Fibroblast of lung (primary cell): Measurements from ENCODE around the gene SEC23IP. TPM values are rescaled to one million over a fixed set of nuclear protein-coding genes. Genes with fewer than 3 reads are reported as not detected.
"Not testable (repeated sequence)": the region's sequence is repeated elsewhere in the genome, so short reads cannot be mapped to it uniquely, and the experiment has no call there.

Experiments
- DNase-seq, 2 donors: peaks; one replicate each; pipeline versions ENCODE4 v3.0.0 to v3.0.0-alpha.2; 2010; ENCODE audit warnings: low read depth in 2 of 2
- H2AFZ ChIP-seq: 2 replicates; pipeline ENCODE4 v1.5.1; 2012; ENCODE audit warnings: low read length, control low read depth, inconsistent platforms
- H3K27ac ChIP-seq: 2 replicates; pipeline ENCODE4 v1.5.1; 2011; ENCODE audit warnings: low read length, control low read depth; ENCODE audit not compliant: insufficient read depth
- H3K27me3 ChIP-seq: 2 replicates; pipeline ENCODE4 v1.5.1; 2011; ENCODE audit warnings: mild to moderate bottlenecking, low read length; ENCODE audit not compliant: control insufficient read depth, insufficient read depth
- H3K36me3 ChIP-seq: 2 replicates; pipeline ENCODE4 v1.5.1; 2011; ENCODE audit warnings: low read length; ENCODE audit not compliant: control insufficient read depth, insufficient read depth
- H3K4me1 ChIP-seq: 2 replicates; pipeline ENCODE4 v1.5.1; 2011; ENCODE audit warnings: low read length; ENCODE audit not compliant: control insufficient read depth, insufficient read depth; ENCODE audit errors: extremely low read depth
- H3K4me2 ChIP-seq: 2 replicates; pipeline ENCODE4 v1.5.1; 2011; ENCODE audit warnings: low read length, control low read depth; ENCODE audit not compliant: insufficient read depth; ENCODE audit errors: extremely low read depth
- H3K4me3 ChIP-seq, 4 experiments: fragments of 200-600 bp in 1 of 4; sonication (generic) in 1 of 4; replicated peaks in 1 of 4; 2 replicates each; pipeline ENCODE4 v1.5.1; 2011 to 2016; ENCODE audit warnings: low read length in 4 of 4, low read depth in 3 of 4, mild to moderate bottlenecking in 3 of 4, control low read depth in 2 of 4, inconsistent platforms in 1 of 4, mixed read lengths in 1 of 4; ENCODE audit not compliant: insufficient read depth in 1 of 4; ENCODE audit errors: control extremely low read depth in 1 of 4
- H3K79me2 ChIP-seq: 2 replicates; pipeline ENCODE4 v1.5.1; 2012; ENCODE audit warnings: mild to moderate bottlenecking, low read length, inconsistent platforms; ENCODE audit not compliant: control insufficient read depth, insufficient read depth
- H3K9ac ChIP-seq: 2 replicates; pipeline ENCODE4 v1.5.1; 2011; ENCODE audit warnings: mild to moderate bottlenecking, low read length, control low read depth; ENCODE audit not compliant: insufficient read depth
- H3K9me3 ChIP-seq: 2 replicates; pipeline ENCODE4 v1.5.1; 2012; ENCODE audit warnings: low read depth, low read length; ENCODE audit not compliant: control insufficient read depth, insufficient read depth
- H4K20me1 ChIP-seq: 2 replicates; pipeline ENCODE4 v1.5.1; 2011; ENCODE audit warnings: low read length; ENCODE audit not compliant: control insufficient read depth, insufficient read depth; ENCODE audit errors: extremely low read depth
- CTCF ChIP-seq, 2 donors: IDR thresholded peaks in 1 of 2; conservative IDR thresholded peaks in 1 of 2; 1 replicate in 1 of 2; 2 replicates in 1 of 2; pipeline ENCODE4 v1.5.1; 2011 to 2012; ENCODE audit warnings: low read length in 2 of 2, control low read depth in 1 of 2, inconsistent platforms in 1 of 2, low read depth in 1 of 2, mild to moderate bottlenecking in 1 of 2
- EZH2 ChIP-seq: IDR thresholded peaks from 2 replicates; pipeline ENCODE4 v1.5.1; 2012; ENCODE audit warnings: low read length, control low read depth, mild to moderate bottlenecking; ENCODE audit errors: missing control alignments
- polyA plus RNA-seq, 2 donors: library from polyadenylated mRNA; depleted of rRNA in 1 of 2; stranded (reverse) in 1 of 2; unstranded in 1 of 2; fragments of >200 nt; gene quantifications; 2 replicates each; pipeline ENCODE4 v1.2.1, GENCODE V29; 2011 to 2012; ENCODE audit warnings: missing spikeins in 1 of 2
- total RNA-seq: library from RNA; depleted of rRNA; stranded (reverse); fragments of >200 nt; gene quantifications from 2 replicates; pipeline ENCODE4 v1.2.1, GENCODE V29; 2014

The SEC23IP gene
- total and polyA plus RNA-seq, 2 donors (not counting 1 experiment from before 2014, with no cell fraction given), result 16.3 to 47.1 TPM

GRCh38 chr10:119865699-119866240 is 26.8 kb upstream of the SEC23IP start:
- no peaks in the 10 kb centered on the region for H3K4me1 ChIP-seq
- no peaks in the 10 kb centered on the region for H3K27me3 ChIP-seq
- no peaks in the 10 kb centered on the region for H4K20me1 ChIP-seq
- H3K4me2 ChIP-seq, result no peak overlapping the region
- H2AFZ ChIP-seq, result no peak overlapping the region
- no peak overlapping the region for H3K27ac ChIP-seq
- H3K9ac ChIP-seq, result no peak overlapping the region
- H3K9me3 ChIP-seq, result no peaks in the 10 kb centered on the region
- no peaks in the 10 kb centered on the region for H3K36me3 ChIP-seq
- TF ChIP-seq EZH2 (no peak), CTCF (conservative IDR thresholded peaks at IDR 0.05 in 1 of 2, IDR thresholded peaks at IDR 0.05 in 1 of 2; ENCODE audit: low read depth in 1 of 2, low read length in 2 of 2) (no peak)
- DNase-seq, result no peak
- no peak overlapping the region for H3K4me3 ChIP-seq
- H3K79me2 ChIP-seq, result peaks cover 96% of the 10 kb centered on the region

GRCh38 chr10:119867317-119867716 is 25.2 kb upstream of the SEC23IP start:
- no peaks in the 10 kb centered on the region for H3K9me3 ChIP-seq
- no peaks in the 10 kb centered on the region for H3K27me3 ChIP-seq
- H2AFZ ChIP-seq, result no peak overlapping the region
- H3K79me2 ChIP-seq, result peaks cover 94% of the 10 kb centered on the region
- H3K9ac ChIP-seq, result no peak overlapping the region
- H3K4me3 ChIP-seq, result no peak overlapping the region
- DNase-seq, result no peak
- TF ChIP-seq EZH2 (no peak), CTCF (conservative IDR thresholded peaks at IDR 0.05 in 1 of 2, IDR thresholded peaks at IDR 0.05 in 1 of 2; ENCODE audit: low read depth in 1 of 2, low read length in 2 of 2) (no peak)
- no peaks in the 10 kb centered on the region for H4K20me1 ChIP-seq
- H3K27ac ChIP-seq, result no peak overlapping the region
- H3K36me3 ChIP-seq, result no peaks in the 10 kb centered on the region
- H3K4me2 ChIP-seq, result no peak overlapping the region
- H3K4me1 ChIP-seq, result peaks cover 2% of the 10 kb centered on the region

GRCh38 chr10:119869398-119869797 is 23.1 kb upstream of the SEC23IP start:
- peaks cover 79% of the 10 kb centered on the region for H3K79me2 ChIP-seq
- H3K4me1 ChIP-seq, H3K9ac ChIP-seq, H2AFZ ChIP-seq, H3K27me3 ChIP-seq, H3K27ac ChIP-seq, H4K20me1 ChIP-seq, H3K4me3 ChIP-seq, H3K9me3 ChIP-seq, H3K36me3 ChIP-seq, DNase-seq, H3K4me2 ChIP-seq: not testable (repeated sequence)
